Stimulated activated naive B cell treated with anti-CD40 and anti-IgM and Interleukin-4, amounts not matched to agents 10 μg/mL and 1 μg/mL and 100 μg/mL, for 72 hours (primary cell): ENCODE data around the gene SERPINE3.
A peak's percentile ranks its signal among the peaks of the same experiment; 100 is the strongest.

Experiments used
- ATAC-seq, 2 donors: fragments of 150-1000 bp; cut with Tn5 transposase; replicated peaks; 2 replicates each; pipeline ENCODE4 v1.10.0; 2021; ENCODE audit warnings: moderate library complexity in 1 of 2
- DNase-seq: peaks from one replicate; pipeline ENCODE4 v3.0.0; 2021
- H3K27ac Mint-ChIP-seq: one replicate; pipeline ENCODE4 v1.8.0; 2022; ENCODE audit warnings: mild to moderate bottlenecking, mixed read lengths
- H3K27me3 Mint-ChIP-seq, 2 donors: one replicate each; pipeline ENCODE4 v1.8.0; 2022; ENCODE audit warnings: mixed read lengths in 2 of 2
- H3K36me3 Mint-ChIP-seq, 2 donors: one replicate each; pipeline ENCODE4 v1.8.0; 2022; ENCODE audit warnings: mixed read lengths in 2 of 2, mild to moderate bottlenecking in 1 of 2
- H3K4me1 Mint-ChIP-seq, 2 donors: one replicate each; pipeline ENCODE4 v1.8.0; 2022; ENCODE audit warnings: mixed read lengths in 2 of 2, mild to moderate bottlenecking in 1 of 2
- H3K4me3 Mint-ChIP-seq, 2 donors: one replicate each; pipeline ENCODE4 v1.8.0; 2022; ENCODE audit warnings: mild to moderate bottlenecking in 2 of 2, mixed read lengths in 2 of 2, moderate library complexity in 1 of 2
- H3K9me3 Mint-ChIP-seq, 2 donors: one replicate each; pipeline ENCODE4 v1.8.0; 2022; ENCODE audit warnings: mixed read lengths in 2 of 2, mild to moderate bottlenecking in 1 of 2

SERPINE3 gene

DNA sequence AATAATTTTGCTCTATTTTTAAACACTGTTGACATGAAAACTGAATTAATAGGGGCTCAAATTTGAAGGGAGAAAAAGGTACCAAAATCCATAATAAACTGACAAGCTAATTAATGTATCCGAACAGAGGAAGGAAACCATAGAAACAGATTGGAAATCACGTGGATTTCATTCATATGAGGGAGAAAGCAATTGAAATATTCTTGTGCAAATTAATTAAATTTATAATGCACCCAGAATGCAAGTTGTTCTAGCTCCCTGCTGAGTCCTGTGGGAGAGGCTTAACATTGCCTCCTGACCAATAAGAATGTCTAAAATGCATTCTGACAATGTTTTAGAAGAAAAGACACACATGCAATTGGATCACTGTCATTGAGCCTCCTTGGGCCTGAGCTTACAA is 17.7 kb upstream of the SERPINE3 start:
- no peak overlapping the region for H3K27ac Mint-ChIP-seq
- H3K27me3 Mint-ChIP-seq = peaks cover 3 to 6% of the 10 kb centered on the region in 2 donors
- DNase-seq = no peak
- no peak overlapping the region for H3K4me3 Mint-ChIP-seq
- no peaks in the 10 kb centered on the region for H3K9me3 Mint-ChIP-seq
- H3K4me1 Mint-ChIP-seq = peaks cover 2 to 6% of the 10 kb centered on the region in 2 donors
- no peak for ATAC-seq
- H3K36me3 Mint-ChIP-seq = peaks cover 0 to 2% of the 10 kb centered on the region in 2 donors

DNA sequence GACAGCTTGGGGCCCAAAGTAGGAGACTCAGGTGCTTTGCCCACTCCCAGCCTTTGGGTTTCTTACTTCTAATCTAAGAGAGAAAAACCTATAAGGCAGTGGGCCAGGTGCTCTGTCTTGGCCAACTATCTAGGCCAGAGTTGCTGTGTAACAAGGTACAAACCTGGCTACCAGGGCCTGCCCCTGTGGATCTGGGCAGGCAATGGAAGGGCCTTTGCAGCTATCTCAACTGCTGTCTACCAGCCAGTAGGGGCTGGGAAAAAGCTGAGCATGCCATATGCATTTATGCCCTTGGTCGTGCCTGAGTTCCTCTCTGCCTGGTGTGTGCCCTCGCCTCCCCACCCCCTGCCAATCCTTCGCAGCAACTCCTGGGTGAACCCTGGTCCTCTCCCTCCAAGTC is 16.7 kb upstream of the SERPINE3 start:
- H3K9me3 Mint-ChIP-seq = no peaks in the 10 kb centered on the region
- H3K27ac Mint-ChIP-seq = no peak overlapping the region
- H3K36me3 Mint-ChIP-seq = peaks cover 0 to 2% of the 10 kb centered on the region in 2 donors
- ATAC-seq (no peak), DNase-seq (no peak)
- H3K27me3 Mint-ChIP-seq = peaks cover 3 to 6% of the 10 kb centered on the region in 2 donors
- H3K4me1 Mint-ChIP-seq = peaks cover 2 to 6% of the 10 kb centered on the region in 2 donors
- no peak overlapping the region for H3K4me3 Mint-ChIP-seq

DNA sequence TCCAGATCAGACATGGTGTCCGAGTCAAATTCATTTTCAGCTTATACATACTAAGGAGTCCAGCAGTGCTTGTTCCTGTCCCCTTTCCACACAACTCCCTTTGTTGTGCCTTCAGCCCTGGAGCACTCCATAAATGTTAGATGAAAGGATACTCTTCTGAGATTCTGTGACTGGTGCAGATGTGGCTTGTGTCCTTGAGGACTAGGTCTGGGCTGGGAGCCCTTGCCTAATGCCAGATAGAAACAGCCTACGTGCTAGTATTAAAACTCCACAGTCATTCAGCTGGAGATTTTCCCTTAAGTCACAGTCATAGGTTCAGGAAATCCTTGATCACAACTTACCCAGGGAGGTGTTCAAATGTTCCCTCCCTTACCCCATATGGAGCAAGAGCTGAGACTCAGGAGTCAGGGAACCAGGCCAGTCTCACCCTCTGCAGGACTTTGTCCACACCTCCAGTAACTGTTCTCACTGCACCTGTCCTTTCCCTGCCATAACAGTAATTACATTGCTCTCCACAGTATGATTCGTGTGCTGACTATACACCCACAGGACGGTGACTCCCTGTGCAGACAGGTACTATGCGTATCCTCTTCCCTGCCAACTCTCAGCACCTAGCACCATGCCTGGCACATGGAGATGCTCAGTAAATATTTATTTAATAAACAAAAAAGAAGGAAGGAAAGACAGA is 15.5 kb upstream of the SERPINE3 start:
- H3K4me3 Mint-ChIP-seq = no peak overlapping the region
- H3K27ac Mint-ChIP-seq = no peak overlapping the region
- no peak for DNase-seq
- H3K27me3 Mint-ChIP-seq = peaks cover 3 to 6% of the 10 kb centered on the region in 2 donors
- no peaks in the 10 kb centered on the region for H3K9me3 Mint-ChIP-seq
- no peak for ATAC-seq
- H3K4me1 Mint-ChIP-seq = peaks cover 2 to 6% of the 10 kb centered on the region in 2 donors
- H3K36me3 Mint-ChIP-seq = peaks cover 0 to 2% of the 10 kb centered on the region in 2 donors

DNA sequence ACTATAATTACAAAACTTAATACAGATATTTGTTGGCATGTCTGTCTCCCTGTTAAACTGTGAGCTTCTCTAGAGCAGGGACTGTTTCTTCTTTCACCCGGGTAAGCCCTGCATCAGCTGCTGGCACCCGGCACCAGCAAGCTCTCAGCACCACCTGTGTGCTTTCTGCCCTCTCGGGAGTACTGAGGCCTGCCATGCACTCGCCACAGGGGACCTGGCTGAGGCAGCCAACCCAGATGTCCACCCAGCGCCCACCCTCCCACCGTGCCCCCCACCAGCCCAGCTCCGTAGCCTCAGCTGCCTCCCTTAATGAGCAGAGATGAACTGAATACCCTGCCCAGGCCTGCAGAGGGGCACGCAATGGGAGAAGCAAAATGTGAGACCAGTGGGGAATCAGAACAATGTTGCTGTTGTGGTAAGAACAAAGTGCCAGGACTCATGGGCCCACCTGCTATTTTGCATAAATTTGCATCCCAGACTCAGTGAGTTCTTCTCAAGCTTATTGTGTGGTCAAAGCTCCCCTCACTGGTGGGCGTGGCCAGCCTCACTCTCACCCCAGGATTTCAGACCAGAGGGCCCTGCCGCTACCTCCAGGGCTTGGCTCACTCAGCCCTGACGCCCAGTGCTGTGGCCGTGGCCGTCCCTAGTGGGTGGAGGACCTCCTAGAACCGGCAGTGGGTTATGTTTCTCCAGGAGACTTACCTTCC is 14.6 kb upstream of the SERPINE3 start:
- Mint-ChIP-seq H3K36me3 (peaks cover 0 to 2% of the 10 kb centered on the region in 2 donors), H3K4me1 (peaks cover 2 to 6% of the 10 kb centered on the region in 2 donors), H3K27me3 (peaks cover 3 to 6% of the 10 kb centered on the region in 2 donors), H3K9me3 (no peaks in the 10 kb centered on the region), H3K27ac (no peak overlapping the region), H3K4me3 (no peak overlapping the region)
- DNase-seq = no peak
- peak; percentile 54 to 56 for ATAC-seq

DNA sequence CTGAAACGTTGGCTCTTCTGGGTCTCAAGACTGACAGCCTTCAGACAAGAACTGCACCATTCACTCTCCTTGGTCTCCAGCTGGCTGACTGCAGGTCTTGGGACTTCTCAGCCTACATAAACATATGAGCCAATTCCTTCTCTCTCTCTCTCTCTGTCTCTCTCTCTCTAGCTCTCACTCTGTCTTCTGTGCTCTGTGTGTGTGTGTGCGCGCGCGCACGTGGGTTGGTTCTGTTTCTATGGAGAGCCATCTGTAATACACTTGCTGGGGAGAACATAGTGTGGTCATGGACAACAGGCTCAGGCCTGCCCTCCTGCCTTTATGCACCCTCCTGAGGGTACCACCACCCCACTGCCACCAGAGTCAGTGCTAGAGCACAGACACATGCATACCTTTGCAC is 13.7 kb upstream of the SERPINE3 start:
- peaks cover 6 to 11% of the 10 kb centered on the region in 2 donors for H3K4me1 Mint-ChIP-seq
- ATAC-seq = no peak
- no peak for DNase-seq
- peaks cover 0 to 2% of the 10 kb centered on the region in 2 donors for H3K36me3 Mint-ChIP-seq
- H3K9me3 Mint-ChIP-seq = no peaks in the 10 kb centered on the region
- no peak overlapping the region for H3K4me3 Mint-ChIP-seq
- H3K27me3 Mint-ChIP-seq = peaks cover 3 to 6% of the 10 kb centered on the region in 2 donors
- H3K27ac Mint-ChIP-seq = no peak overlapping the region

DNA sequence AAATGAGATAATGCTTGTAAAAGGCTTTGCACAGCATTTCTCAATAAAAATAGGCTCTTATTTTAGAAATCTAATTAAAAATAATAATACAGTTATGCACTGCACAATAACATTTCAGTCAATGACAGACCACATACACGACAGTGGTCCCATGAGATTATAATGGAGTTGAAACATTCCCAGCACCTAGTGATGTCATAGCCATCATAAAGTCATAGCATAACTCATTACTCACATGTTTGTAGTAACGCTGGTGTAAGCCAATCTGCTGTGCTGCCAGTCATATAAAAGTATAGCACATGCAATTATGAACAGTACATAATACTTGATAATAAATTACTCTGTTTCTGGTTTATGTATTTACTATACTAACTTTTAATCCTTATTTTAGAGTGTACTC is 12.7 kb upstream of the SERPINE3 start:
- Mint-ChIP-seq H3K27me3 (peaks cover 3 to 6% of the 10 kb centered on the region in 2 donors), H3K9me3 (no peaks in the 10 kb centered on the region), H3K4me1 (peaks cover 15 to 21% of the 10 kb centered on the region in 2 donors), H3K27ac (no peak overlapping the region), H3K36me3 (peaks cover 0 to 2% of the 10 kb centered on the region in 2 donors), H3K4me3 (no peak overlapping the region)
- no peak for ATAC-seq
- no peak for DNase-seq

DNA sequence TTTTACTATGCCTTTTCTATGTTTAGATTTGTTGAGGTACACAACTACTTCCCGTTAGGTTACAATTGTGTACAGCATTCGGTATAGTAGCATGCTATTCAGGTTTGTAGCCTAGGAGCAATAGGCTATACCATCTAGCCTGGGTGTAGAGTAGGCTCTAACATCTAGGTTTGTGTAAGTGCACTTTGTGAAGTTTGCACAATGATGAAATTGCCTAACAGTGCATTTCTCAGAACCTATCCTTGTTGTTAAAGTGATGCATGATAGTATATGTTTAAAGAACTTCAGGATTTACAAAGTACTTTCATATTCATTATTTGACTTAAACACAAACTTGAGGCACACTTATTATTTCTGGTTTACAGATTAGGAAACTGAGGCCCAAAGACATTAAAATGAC is 11.5 kb upstream of the SERPINE3 start:
- no peak overlapping the region for H3K27ac Mint-ChIP-seq
- no peak for ATAC-seq
- peaks cover 0 to 2% of the 10 kb centered on the region in 2 donors for H3K36me3 Mint-ChIP-seq

DNA sequence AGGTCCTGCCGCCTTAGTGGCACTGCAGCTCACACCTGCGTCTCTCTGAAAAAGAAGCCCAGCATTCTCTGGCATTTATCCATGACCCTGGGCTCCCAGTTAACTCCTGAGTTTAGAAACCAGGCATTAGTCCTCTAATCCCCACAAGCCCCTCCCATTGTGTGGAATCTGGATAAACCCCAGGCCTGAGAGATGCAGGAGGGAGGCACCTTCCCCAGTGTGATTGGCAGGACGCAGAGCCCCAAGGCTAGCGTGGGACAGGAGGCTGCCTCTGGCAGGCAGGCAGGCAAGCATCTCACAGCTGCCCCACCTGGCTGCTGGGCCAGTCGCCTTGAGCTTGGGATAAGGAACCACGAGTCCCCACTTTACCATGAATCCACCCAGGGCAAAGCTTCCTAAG is 11.0 kb upstream of the SERPINE3 start:
- peaks cover 0 to 2% of the 10 kb centered on the region in 2 donors for H3K36me3 Mint-ChIP-seq
- peaks cover 0 to 6% of the 10 kb centered on the region in 2 donors for H3K27me3 Mint-ChIP-seq
- no peaks in the 10 kb centered on the region for H3K9me3 Mint-ChIP-seq
- H3K4me1 Mint-ChIP-seq = peaks cover 16 to 24% of the 10 kb centered on the region in 2 donors
- no peak overlapping the region for H3K27ac Mint-ChIP-seq
- no peak overlapping the region for H3K4me3 Mint-ChIP-seq
- ATAC-seq (no peak), DNase-seq (no peak)

More for the DNA sequence above, 11.5 kb upstream of the SERPINE3 start:
- Mint-ChIP-seq H3K9me3 (no peaks in the 10 kb centered on the region), H3K4me1 (peaks cover 16 to 24% of the 10 kb centered on the region in 2 donors), H3K27me3 (peaks cover 3 to 6% of the 10 kb centered on the region in 2 donors), H3K4me3 (no peak overlapping the region)
- DNase-seq = no peak

DNA sequence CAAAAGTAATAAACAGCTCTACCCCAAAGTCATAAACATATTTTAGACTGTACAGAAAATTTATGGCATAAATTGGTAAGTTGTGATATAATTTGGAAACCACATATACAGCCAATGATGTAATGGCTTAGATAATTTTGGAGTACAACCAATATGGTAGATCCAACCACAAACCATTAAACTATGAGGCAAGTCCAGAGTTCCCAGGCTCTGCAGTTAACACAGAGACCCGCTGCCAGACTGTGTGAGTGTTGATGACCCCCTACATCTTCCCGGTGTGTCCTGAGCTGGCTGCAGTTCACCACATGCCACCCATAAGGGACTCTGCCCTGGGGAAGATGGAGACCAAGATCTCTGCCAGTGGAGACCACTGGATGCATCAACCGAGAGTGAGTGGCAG is 9.9 kb upstream of the SERPINE3 start:
- H3K36me3 Mint-ChIP-seq = no peaks in the 10 kb centered on the region
- H3K4me3 Mint-ChIP-seq = no peak overlapping the region
- ATAC-seq (no peak), DNase-seq (no peak)
- no peak overlapping the region for H3K27ac Mint-ChIP-seq
- H3K27me3 Mint-ChIP-seq = peaks cover 0 to 6% of the 10 kb centered on the region in 2 donors
- peaks cover 16 to 24% of the 10 kb centered on the region in 2 donors for H3K4me1 Mint-ChIP-seq
- H3K9me3 Mint-ChIP-seq = no peaks in the 10 kb centered on the region

DNA sequence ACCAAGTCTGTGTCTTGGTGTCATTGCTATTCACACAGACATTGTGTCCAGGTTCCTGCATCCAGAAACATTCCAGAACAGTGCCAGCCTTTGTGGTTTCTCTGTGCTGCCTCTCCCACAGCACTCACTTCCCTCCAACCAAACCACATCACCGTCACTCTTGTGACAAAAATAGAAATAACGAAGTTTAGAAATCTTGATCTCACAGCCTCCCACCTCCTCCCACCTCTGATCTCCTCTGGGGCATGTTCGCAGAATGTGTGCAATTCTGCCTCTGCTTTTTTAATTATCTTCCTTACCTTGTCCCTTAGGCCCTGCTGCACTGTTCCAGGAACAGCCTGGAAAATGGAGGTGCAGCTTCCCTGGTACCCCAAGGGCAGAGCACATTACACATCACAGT is 8.7 kb upstream of the SERPINE3 start:
- H3K9me3 Mint-ChIP-seq = no peaks in the 10 kb centered on the region
- H3K27ac Mint-ChIP-seq = peak overlapping the region; percentile 49
- peaks cover 15 to 22% of the 10 kb centered on the region in 2 donors for H3K4me1 Mint-ChIP-seq
- DNase-seq (peak; percentile 8), ATAC-seq (peak; percentile 79 to 83)
- peak overlapping the region; percentile 53 to 57 for H3K4me3 Mint-ChIP-seq
- no peaks in the 10 kb centered on the region for H3K36me3 Mint-ChIP-seq
- H3K27me3 Mint-ChIP-seq = peaks cover 0 to 3% of the 10 kb centered on the region in 2 donors

DNA sequence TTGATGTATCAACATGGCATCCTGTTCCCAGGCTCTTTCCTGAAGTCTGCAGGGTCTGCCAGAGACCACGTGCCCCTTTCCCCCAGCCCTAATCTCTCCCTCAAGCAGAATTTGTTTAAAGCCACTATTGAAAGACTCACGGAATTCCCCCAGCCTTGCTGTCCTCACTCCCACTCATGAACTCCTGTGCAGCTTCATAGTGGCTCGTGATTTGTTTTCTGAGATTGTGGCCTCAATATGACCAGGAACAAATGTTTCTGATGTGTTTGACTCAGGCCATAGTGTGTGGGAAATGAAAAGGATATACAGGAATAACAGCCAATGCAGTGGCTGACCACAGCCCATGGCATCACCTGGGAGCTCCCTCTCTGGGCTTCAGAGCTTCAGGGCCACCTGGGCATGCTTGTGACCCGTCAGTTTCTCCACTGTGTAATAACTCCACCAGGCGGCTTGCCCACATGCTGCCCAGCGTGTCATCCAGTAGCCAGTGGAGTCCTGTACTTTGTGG is 8.1 kb upstream of the SERPINE3 start:
- H3K4me1 Mint-ChIP-seq = peaks cover 13 to 19% of the 10 kb centered on the region in 2 donors
- ATAC-seq (peak; percentile 76 to 79), DNase-seq (peak; percentile 14)
- peak overlapping the region; percentile 53 to 57 for H3K4me3 Mint-ChIP-seq
- no peaks in the 10 kb centered on the region for H3K9me3 Mint-ChIP-seq
- H3K27me3 Mint-ChIP-seq = no peaks in the 10 kb centered on the region
- no peaks in the 10 kb centered on the region for H3K36me3 Mint-ChIP-seq
- peak overlapping the region; percentile 52 for H3K27ac Mint-ChIP-seq

DNA sequence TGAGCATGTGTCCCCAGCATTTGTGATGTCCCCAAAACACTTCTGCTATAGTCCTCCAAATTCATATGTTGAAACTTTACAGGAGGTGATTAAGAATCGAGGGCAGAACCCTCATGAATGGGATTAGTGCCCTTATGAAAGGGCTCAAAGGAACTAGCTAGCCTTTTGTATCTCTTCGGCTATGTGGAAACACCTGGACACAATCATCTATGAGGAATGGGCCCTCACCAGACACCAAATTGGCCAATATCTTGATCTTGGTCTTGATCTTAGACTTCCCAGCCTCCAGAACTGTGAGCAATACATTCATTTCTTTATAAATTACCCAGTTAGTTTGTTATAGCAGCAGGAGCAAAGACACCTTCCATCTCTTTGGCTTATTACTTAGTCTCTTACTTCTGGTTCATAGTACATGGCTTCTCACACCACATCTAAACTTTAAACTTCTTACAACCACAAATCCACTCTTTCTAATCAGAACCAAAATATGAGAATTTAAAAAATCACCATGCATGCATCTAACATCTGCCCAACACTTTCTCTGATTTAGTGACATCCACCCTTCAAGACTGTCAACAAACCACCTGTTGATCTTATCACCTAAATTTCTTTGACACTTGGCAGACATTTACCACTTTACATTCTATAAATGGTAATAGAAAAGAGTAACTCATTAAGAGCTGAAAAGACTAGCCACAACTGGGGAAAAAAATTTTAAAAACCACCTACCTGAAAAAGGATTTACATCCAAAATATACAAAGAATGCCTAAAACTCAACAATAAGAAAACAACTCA is 6.7 kb upstream of the SERPINE3 start:
- Mint-ChIP-seq H3K36me3 (no peaks in the 10 kb centered on the region), H3K9me3 (no peaks in the 10 kb centered on the region), H3K4me3 (no peak overlapping the region), H3K27me3 (no peaks in the 10 kb centered on the region), H3K27ac (no peak overlapping the region), H3K4me1 (peaks cover 13 to 19% of the 10 kb centered on the region in 2 donors)
- no peak for ATAC-seq
- no peak for DNase-seq

DNA sequence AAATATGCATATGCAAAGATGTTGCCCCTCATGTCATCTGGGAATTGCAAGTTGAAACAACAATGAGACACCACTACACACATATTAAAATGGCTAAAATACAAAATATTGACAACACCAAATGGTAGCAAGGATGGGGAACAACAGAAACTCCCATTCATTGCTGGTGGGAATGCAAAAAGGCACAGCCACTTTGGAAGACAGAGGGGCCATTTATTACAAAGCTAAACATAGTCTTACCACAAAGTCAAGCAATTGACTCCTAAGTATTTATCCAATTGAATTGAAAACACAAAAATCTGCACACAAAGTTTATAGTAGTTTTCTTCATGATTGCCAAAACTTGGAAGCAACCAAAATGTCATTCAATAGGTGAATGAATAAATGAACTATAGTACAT is 6.1 kb upstream of the SERPINE3 start:
- Mint-ChIP-seq H3K36me3 (no peaks in the 10 kb centered on the region), H3K27ac (no peak overlapping the region), H3K27me3 (no peaks in the 10 kb centered on the region), H3K9me3 (no peaks in the 10 kb centered on the region), H3K4me1 (peaks cover 13 to 19% of the 10 kb centered on the region in 2 donors), H3K4me3 (no peak overlapping the region)
- DNase-seq (no peak), ATAC-seq (no peak)

DNA sequence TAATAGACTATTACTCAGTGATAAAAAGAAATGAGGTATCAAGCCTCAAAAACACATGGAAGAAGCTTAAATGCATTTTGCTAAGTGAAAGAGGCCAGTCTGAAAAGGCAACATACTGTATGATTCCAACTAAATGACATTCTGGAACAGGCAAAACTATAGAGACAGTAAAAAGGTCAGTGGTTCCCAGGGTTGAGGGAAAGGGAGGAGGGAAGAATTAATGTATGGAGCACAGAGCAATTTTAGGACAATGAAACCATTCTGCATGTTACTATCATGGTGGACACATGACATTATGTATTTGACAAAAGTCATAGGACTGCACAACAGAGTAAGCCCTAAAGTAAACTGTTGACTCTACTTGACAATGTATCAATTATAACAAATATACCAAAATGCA is 5.7 kb upstream of the SERPINE3 start:
- DNase-seq (no peak), ATAC-seq (no peak)
- Mint-ChIP-seq H3K27me3 (no peaks in the 10 kb centered on the region), H3K4me3 (no peak overlapping the region), H3K36me3 (no peaks in the 10 kb centered on the region), H3K9me3 (no peaks in the 10 kb centered on the region), H3K27ac (no peak overlapping the region), H3K4me1 (peaks cover 13 to 19% of the 10 kb centered on the region in 2 donors)
